DMS53 treated with DMSO at 0.1 percent for 48 hours (cell line): ENCODE measurements around the gene CFAP99.
"Not testable (repeated sequence)": the region's sequence is repeated elsewhere in the genome, so short reads cannot be mapped to it uniquely, and the experiment has no call there.

ENCODE experiments used
- DNase-seq: peaks from one replicate; lab custom pipeline; 2025; ENCODE audit not compliant: unreplicated experiment; lab: John Stamatoyannopoulos, UW

Gene CFAP99

DNA sequence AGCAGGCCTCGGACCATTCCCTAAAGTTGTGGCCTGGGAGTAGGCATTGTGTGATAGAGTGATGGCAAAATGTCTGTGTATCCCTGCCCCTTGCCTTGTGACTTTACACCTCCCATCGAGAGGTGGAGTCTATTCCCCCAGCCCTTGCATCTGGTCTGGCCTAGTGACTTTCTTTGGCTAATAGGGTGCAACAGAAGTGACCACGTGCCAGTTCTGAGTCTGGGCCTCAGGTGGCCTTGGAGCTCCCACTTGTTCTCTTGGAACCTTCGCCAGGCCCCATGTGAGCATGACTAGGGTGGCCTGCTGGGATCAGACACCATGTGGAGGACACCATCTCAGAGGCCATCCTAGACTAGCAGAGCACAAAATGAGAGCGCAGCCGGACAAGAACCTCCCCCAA, 46.3 kb downstream of the CFAP99 start:
- DNase-seq: no peak

DNA sequence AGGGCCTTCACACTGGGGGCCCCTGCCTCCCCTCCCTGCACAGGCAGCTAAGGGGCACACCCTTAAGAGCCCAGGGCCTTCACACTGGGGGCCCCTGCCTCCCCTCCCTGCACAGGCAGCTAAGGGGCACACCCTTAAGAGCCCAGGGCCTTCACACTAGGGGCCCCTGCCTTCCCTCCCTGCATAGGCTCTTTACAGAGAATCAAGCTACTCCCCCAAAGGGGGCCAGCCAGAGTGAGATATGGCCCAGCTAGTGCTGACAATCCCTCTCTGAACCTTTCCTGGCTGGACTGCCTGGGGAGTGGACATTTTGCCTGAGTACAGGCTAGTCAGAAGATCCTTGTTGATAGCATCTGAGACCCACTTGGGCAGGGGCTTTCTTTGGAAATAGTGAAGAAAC, 46.8 kb downstream of the CFAP99 start:
- DNase-seq: not testable (repeated sequence)

DNA sequence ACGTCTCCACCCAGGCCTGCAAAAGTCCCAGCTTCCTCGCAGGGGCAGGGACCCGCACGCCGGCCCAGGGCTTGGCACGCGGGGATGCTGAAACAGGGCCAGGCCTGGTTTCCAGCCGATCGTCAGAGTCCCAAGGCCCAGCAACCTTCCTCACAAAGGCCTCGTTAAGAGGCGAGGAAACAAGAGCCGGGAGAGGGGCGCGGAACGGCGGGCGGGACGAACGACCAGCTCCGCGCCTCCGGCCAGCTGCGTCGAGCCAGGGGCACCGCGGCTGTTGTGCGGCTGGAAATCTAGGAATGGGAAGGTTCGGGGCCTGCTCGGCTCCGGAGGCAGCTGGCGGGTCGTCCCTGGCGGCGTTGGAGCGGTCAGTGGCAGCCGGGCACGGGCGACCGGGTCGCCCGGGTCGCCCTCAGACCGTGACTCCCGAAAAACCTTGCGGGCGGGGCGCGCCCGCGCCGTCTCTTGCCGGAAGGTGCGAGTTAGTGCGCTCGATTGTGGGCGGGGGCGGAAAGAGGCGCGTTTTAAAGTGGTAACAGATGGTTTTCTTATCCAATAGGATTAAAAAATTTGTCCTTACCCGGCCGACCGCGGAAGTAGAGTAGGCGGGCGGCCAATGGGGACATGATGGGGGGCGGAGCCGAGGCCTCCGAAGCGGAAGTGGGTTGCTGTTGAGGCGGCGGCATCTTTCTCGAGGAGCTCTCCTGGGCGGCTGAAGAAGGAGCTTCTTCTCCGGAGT, 49.9 kb downstream of the CFAP99 start, which contains the start of gene RNF4:
Gene RNF4, plus strand, starts transcription at position 651 of the 736 bp plus-strand sequence. CDS start 21,388 bp downstream, outside the sequence.
- peak; percentile 99 for DNase-seq

DNA sequence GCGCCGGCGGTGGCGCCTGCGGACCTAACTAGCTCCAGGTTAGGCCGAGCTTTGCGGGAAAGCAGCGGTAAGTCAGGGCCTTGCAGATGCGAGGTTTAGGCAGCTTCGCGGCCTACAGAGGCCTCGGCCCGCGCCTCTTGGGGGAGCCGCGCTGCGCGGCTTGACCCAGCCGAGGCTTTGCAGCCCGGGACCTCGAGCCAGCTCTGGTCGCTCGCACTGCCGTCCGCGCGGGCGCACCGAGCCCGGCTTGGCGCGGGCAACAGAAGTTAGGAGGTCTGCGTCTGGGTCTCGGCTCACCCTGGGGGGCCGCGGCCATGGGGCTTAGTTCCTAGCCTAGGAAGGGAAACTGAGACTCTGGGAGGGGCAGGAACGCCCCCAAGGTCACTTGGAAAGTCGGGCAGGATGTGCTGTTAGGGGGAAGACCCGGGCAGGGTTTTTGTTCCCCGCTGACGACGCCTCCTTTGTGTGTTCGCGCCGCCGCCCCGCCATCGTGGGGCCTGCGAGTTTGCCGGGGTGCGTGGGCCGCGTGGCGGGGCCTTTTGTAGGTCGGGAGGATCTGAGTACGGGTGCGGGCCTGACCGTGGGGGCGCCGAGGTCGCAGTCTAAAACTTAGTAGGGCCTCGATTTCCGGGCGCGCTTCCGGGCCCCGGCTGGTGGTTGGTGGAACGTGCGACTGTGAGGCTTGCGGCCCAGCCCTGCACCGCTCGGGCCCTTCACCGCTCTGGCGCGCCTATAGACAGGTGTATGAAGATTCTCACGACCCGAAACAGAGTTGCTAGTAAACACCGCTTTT, 50.6 kb downstream of the CFAP99 start:
- peak; percentile 30 for DNase-seq

DNA sequence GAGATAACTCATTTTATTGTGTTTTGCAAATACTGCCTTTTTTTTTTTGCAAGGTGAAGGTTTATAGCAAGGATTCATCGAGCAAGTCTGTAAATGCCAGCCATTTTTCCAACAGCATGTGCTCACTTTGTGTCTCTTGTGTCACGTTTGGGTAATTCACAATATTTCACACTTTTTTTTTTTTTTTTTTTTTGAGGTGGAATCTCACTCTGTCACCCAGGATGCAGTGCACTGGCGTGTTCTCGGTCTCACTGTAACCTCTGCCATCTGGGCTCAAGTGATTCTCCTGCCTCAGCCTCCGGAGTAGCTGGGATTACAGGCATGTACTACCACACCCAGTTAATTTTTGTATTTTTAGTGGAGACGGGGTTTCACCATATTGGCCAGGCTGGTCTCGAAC, 52.0 kb downstream of the CFAP99 start:
- no peak for DNase-seq

DNA sequence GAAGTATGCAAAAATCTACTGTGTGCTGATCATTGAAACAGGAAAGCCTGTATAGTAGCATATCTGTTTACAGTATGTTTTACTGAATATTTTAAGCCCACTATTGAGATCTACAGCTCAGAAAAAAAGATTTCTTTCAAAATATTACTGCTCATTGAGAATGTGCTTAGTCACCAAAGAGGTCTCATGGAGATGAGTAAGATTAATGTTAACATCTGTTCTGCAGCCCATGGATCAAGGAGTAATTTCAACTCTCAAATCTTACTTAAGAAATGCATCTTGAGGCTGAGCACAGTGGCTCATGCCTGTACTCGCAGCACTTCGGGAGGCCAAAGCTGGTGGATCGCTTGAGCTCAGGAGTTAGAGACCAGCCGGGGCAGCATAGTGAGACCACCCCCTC, 53.4 kb downstream of the CFAP99 start:
- no peak for DNase-seq

GRCh38 chr4:2478229-2478628, 59.5 kb downstream of the CFAP99 start:
- DNase-seq: no peak

DNA sequence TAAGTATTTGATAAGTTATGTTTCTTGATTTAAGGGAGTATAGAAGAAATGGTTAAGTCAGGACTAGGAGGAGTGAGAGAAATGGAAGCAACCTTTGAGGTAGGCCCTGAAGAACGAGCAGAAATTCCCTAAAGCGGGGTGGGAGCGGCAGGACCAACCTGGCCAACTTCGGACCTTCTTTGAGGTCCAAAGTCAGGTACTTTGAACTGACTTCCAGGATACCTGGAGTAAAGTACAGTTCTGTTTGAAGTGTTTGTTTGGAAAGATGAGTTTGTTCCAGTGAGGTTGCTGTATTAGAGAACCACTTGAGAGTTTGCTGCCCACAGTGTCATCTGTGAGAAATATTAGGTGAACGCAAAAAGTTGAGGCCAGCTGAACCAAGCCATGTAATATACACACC, 61.9 kb downstream of the CFAP99 start:
- DNase-seq: no peak

DNA sequence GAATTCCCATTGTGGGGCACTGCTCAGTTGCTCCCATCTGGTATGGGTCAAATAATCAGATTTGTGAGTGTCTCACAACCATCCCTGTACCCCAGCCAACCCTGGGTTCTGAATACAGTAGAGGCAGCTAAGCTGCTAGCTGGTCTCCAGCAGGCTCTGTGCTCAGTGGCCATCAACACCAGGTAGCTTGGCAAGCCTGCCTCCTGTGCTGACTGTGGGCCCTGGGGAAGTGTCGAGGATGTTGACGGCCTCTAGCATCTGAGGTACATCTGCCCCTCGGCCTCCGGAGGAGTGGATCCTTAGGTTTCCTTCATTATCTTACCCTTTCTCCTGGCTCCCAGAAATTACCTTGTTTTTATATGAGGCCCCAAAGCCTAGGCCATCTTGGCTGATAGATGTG, 63.4 kb downstream of the CFAP99 start:
- DNase-seq: no peak

DNA sequence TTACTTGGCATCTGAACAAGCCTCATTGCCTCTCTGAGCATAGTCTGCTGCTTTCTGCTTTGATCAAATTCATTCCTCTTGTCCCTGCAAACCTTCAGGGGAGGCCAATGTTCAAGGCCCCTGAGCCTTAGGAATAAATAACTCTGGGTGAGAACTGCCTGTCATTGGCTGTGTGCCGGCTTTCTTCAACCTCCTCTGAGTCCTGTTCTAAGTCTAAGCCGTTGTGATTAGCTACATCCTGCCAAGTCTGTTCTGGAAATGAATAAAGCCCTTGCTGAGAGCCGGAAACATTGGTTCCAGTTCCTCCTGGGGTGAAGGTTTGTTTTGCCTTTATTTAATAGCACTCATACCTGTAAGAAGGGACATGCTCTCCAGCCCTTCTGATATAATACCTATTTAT, 63.9 kb downstream of the CFAP99 start:
- DNase-seq: no peak

DNA sequence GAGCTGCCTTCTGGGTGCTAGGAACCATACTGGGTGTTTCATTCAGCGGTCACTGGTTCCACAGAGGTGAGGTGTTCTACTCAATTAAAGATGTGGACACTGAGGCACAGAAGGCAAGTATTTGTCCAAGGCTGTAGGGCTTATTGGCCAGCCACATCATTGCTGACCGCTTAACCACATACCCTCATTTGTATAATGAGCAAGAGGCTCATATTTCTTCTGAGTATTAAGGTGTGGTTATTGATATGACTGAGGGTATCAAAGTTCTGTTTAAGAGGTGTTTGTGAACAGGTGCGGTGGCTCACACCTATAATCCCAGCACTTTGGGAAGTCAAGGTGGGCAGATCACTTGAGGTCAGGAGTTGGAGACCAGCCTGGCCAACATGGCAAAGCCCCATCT, 64.5 kb downstream of the CFAP99 start:
- no peak for DNase-seq

GRCh38 chr4:2484185-2484584, 65.4 kb downstream of the CFAP99 start:
- DNase-seq: no peak

GRCh38 chr4:2484993-2485392, 66.2 kb downstream of the CFAP99 start:
- no peak for DNase-seq

DNA sequence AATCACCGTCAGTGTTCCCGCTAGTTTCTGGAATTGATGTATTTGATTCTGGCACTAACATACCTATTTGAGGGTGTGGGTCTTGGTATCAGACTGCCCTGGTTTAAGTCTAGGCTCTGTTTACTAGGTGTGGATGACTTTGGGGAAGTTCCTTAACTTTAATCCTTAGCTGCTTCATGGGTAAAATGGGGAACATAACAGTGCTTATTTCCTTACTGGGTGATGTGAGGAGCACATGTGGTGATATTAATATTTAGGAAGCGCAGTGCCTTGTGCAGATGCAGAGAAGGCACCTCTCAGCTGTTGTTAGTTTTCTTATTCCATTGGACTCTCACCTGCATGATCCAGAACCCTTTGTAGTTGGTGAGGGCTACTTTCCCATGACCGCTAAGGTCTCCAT, 67.2 kb downstream of the CFAP99 start:
- no peak for DNase-seq

GRCh38 chr4:2486981-2487380, 68.2 kb downstream of the CFAP99 start:
- DNase-seq: no peak

- DNase-seq: no peak
These were observed 68.9 kb downstream of the CFAP99 start for GRCh38 chr4:2487632-2488031.

DNA sequence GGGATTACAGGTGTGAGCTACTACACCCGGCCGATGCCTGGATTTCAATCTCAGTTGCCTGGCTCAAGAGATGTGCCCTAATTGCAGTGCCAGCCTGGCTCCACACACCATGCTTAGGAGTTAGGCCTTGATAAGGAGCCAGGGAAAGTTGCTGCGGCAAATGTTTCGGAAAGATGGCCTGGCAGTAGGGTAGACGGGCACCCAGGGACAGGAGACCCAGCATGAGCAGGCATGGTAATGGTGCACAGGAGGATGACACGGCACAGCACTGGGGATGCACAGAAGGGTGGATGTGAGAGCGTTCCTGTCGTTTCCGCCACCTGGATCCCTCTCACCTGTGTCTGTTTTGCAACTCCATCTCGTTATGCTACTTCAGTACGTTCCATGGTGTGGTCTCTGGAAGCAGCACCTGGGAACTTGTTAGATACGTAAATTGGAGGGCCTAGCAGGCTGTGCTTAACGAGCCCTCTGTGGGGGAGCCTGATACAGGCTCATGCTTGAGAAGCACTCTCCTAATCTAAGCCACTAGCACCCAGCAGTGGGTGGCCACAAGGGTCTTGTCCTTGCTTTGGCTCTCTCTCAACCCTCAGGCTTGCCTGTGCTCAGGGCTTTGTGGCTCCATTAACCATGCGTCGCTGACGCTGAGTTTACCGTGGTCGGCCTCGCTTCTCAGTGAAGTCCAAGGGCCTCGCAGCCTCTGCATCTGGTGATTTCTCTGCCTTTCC, 70.5 kb downstream of the CFAP99 start:
- no peak for DNase-seq

GRCh38 chr4:2489841-2490552, 71.2 kb downstream of the CFAP99 start:
- DNase-seq: no peak

GRCh38 chr4:2492970-2493369, 74.2 kb downstream of the CFAP99 start:
- no peak for DNase-seq

DNA sequence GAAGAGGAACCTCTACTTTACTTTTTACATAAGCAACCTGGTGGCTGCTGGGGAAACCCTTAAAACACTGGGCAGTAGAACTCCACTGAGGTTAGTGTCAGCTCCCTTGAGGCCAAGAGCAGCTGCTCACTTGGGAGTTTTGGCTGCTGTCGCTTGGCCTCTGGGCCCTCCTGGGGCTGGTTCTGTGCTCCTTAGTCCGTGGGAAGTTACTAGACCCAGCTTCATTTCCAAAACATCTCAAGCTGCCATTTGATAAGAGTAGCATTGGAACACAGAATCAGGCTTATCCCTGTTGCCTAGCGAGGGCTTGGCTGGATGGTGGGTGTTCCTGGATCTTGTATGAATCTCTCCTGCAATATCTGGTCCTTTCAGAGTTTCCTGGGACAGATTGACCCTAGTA, 76.2 kb downstream of the CFAP99 start:
- DNase-seq: no peak

- DNase-seq: no peak
These were observed 78.6 kb downstream of the CFAP99 start for GRCh38 chr4:2497324-2497723.
